Measurements from ENCODE around the gene OPCML.

OPCML gene

GRCh38 chr11:132450631-132451030, 1081.7 kb downstream of the OPCML start:
- DNase-seq, result no peak

GRCh38 chr11:132448334-132448995, 1083.8 kb downstream of the OPCML start:
- DNase-seq, result no peak

DNA sequence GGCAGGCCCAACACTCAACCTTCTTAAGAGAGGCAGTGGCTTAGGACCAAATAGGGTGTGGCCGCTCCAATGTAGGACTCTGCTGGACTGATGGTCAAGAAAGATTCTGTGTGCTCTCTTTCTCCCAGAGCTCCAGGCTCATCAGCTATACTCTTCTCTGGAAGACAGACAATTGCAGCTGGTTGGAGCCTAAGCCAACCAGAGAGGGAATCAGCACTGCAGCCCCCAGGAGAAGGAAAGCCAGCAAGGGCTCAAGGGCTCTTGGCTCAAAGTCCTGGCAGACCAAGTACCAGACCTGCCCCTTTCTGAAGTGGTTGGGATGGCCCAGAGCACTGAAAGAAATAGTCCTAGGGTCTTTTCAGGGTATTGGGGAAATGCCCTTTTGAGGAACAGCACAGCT, 1084.5 kb downstream of the OPCML start:
- no peak for DNase-seq

DNA sequence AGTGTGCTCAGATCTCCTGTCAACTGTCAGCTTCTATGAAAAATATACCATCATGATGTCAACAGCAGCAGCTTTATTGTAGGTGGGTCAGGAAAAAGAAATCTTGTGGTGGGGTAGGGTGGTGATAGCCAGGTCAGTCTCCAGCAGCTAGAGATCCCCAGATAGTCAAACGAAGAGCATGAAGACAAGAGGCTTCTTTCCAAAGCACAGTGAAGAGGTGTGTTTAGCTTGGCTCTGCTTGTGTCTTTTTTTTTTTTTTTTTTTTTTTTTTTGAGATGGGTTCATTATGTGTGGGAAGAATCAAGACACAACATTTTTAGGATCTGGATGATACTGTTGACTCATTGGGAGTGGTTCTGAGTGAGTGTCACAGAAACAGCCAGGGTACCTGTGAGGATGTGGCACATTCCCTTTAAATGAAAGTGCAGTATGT, 1086.4 kb downstream of the OPCML start:
- DNase-seq, result no peak

- DNase-seq, result no peak
Measured at GRCh38 chr11:132444911-132445310, 1087.4 kb downstream of the OPCML start.

- DNase-seq, result no peak
Measured at GRCh38 chr11:132439711-132440255, 1092.5 kb downstream of the OPCML start.

- DNase-seq, result no peak
Measured at GRCh38 chr11:132438418-132438817, 1093.9 kb downstream of the OPCML start.

DNA sequence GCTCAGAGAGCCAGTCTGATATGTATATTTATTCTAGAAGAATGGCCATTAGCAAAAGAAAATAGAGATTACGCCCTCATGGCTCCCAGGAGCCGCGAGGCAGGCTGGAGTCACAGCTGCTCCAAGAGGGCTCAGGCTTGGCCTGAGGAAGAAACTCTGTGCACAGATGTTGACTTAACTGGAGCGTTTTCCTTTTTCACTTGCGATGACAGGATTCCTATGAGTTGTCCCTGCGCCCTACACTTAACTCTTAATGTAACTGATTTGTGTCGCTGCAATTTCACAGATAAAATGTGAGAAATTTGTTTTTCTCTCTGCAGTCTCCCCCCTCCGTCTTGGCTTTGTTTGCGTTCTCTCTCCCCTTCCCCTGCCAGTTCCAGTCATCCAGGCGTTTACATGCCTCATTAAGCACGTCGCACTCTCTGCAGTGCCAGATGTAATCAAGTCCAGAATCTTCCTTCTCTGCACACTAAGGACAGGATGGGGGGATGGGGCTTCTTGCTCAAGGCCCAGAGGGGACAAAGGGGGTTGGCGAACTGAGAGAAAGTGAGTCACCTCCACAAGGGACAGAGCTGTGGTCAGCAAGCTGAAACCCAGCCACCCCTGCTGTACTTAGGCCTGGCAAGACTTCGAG, 1101.8 kb downstream of the OPCML start:
- DNase-seq, result no peak

GRCh38 chr11:132429685-132430084, 1102.6 kb downstream of the OPCML start:
- no peak for DNase-seq

- DNase-seq, result no peak
Measured at GRCh38 chr11:132427611-132428010, 1104.7 kb downstream of the OPCML start.

DNA sequence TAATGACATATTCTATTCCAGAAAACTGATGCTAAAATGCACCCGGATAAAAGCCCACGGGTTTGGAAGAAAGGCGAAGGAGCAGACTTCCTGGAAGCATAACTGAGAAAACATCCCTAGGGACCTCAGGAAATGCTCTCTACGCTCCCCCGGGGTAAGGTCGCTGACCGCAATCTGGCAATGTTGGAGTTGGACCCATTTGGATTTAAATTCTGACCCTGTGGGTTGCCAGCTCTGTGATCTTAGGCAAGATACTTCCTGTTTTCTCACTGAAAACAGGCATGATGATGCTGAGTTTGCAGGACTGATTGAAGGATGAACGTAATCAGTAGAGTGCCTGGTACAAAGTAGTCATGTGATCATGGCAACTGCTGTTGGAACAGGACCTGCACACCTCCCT, 1107.9 kb downstream of the OPCML start:
- DNase-seq, result no peak

DNA sequence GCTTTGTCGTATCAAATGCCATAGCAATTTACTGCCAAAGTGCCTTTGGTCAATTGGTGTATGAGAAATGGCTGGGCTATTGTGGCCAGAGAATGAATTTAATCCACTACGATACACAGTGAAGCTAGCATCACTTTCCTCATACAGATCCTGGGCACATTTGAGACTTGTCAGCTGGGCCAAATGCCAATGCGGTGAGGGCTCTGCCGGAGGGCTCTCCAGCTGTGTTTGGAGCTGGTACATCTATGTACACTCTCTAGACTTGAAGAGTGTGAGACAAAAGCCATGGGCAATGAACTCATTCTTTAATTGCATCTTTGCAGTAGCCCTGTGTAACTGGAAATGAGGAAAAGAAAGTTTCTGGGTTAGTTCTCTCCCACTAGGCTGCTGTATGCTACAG, 1109.0 kb downstream of the OPCML start:
- no peak for DNase-seq

GRCh38 chr11:132422722-132423121, 1109.6 kb downstream of the OPCML start:
- DNase-seq, result no peak

DNA sequence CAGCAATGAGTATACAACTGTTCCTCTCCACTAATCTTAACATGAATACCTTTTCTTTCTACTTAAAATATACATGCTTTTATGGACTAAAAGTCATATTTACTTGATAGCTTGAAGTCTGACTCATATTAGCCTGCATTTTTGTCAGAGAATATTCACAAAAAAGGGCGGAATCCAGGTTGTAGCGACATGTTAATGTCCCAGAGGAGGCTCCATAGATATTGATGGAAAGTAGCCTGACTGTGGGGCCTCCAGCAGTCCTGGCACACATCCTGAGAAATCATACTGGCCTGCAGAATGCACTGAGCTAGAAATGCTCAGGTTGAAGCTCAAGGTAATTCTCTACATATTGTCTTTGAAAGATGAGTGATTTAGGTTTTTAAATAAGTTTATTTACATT, 1110.7 kb downstream of the OPCML start:
- DNase-seq, result no peak

DNA sequence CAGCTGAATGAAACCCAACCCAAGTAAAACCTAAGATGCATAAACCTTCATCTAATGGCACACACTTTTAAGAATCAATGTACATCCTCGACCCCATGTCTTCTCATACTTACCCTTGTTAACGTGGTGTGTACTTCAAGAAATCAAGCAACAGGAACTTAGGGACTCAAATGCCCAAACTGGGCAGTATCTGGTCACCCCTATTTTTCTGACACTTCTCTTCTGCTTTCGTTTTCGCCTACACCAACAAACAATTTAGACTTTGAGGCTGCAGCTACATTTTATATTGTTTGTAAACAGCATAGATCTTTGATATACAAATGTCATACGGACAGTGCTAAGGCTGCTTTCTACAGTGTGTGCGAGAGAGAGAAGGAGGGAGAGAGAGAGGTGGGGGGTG, 1117.8 kb downstream of the OPCML start:
- no peak for DNase-seq

DNA sequence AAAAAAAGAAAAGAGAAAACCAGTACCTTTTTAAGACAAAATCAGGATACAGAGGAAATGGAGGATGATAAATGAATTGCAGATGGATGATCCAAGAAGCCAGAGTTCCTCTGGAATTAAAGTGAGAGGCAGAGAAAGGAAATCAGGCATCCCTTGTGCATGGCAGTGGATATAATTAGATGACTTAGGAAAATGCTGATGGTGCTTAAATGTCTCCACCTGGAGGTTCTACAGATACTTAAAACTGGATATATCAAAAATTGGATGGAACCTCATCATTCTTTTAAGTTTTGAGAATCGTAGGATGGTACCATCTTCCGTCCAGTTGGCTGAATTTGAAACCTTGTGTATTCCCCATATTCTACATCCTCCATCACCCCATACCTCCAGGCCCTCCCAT, 1121.9 kb downstream of the OPCML start:
- no peak for DNase-seq

DNA sequence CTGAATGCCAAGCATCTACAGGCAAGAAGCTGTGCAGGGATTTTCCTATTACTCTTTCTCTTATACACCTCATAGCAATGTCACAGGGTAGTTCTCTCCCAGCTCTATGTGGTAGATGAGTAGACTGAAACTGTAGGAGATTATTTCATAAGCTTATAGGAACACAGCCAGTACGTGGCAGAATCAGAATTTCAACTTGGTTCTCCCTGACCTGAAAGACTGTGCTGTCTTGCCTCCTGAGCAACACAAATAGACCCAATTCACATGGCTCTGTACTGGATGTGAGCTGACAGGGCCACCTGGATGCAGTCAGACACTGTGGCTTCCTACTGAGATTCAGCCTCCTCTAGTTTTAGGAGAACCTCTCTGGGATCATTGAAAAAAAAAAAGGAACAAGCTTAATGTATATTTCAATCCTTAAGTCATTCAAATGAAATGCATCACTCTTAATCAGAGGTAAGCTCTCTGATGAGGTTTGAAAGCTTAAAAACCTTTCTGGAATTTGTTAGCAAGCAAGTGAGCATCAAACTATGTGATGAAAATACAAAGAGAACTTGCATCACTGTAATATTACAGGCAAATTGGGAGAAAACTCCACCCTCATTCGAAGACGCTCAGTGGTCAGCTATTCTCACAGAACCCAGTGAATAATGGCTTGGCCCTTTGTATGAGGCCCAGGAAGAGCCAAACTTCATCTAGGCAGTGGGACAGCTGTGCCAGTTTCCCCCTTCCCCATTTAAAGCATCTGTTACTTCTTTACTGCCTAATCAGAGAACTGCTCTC, 1122.5 kb downstream of the OPCML start:
- no peak for DNase-seq

GRCh38 chr11:132408877-132409276, 1123.4 kb downstream of the OPCML start:
- DNase-seq, result no peak

DNA sequence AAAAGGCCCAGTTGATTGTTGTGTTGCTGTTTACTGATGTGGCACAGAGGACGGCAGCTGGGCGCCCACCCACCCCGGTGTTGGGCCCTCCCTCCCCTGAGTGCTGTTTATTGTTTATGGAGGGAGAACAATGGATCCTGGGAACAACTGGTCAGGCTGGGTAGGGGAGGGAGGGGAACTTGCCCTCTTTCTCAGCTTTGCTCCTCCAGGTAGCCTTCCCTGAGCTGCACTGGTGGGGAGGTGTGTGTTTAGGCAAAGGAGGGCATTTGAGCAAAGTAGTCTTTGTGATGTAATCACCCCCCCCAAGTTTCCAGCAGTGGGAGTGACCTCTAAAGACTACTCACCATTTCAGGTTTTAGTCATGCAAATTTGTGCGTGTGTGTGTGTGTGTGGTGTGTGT, 1126.6 kb downstream of the OPCML start:
- no peak for DNase-seq

GRCh38 chr11:132402071-132402684, 1130.1 kb downstream of the OPCML start:
- no peak for DNase-seq

DNA sequence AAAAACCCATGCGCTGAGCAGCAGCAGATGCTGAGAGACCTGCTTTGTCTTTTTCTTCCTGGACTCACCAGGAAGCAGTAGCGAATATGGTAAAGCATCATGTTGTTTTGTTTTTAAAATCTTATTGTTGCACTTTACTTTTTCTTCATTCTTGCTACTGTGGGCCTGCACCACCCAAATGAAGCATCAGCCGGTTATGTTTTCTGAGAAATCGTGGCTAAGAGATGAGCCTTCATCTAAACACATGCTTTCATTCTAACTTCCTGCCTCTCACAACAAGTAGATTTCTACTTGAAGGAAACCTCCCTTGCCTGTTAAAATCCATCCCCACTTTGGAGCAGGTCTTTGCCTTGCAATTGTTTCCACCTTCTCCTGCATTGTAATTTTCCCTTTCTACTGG, 1136.0 kb downstream of the OPCML start:
- DNase-seq, result no peak

DNA sequence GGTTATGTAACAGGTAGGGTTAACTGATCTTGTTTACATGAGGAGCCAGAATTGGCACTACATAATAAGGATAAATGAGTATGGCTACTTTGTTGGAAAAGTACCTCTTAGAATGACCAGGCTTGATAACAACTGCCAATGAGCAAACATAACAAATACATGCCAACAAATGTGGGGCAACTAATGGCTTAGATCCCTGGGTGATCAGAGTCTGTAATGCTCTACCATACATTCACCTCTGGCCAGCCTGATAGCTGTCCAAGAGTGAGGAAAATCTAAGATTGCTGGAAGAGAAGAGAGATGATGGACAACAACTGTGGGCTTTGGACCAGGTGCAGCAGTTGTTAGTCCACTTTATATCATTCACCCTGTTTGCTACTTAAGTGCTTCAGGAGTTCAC, 1136.9 kb downstream of the OPCML start:
- no peak for DNase-seq

- no peak for DNase-seq
Measured at GRCh38 chr11:132379540-132379939, 1152.8 kb downstream of the OPCML start.
